HG02885 (cell line): ENCODE results near the gene SCYL1.
"Not testable (repeated sequence)": the region's sequence is repeated elsewhere in the genome, so short reads cannot be mapped to it uniquely, and the experiment has no call there.

Source experiments
- ATAC-seq: cut with Tn5 transposase; IDR thresholded peaks from one replicate; pipeline ENCODE4 v1.9.1; 2021; ENCODE audit warnings: mild to moderate bottlenecking; ENCODE audit not compliant: unreplicated experiment, poor library complexity

The SCYL1 gene

GRCh38 chr11:65564879-65565559, 40.1 kb downstream of the SCYL1 start:
- not testable (repeated sequence) for ATAC-seq

- ATAC-seq: no peak
These were observed 41.0 kb downstream of the SCYL1 start for GRCh38 chr11:65565624-65566453.

- no peak for ATAC-seq
These were observed 44.5 kb downstream of the SCYL1 start for GRCh38 chr11:65569164-65569972.

GRCh38 chr11:65569973-65570918, 45.4 kb downstream of the SCYL1 start, which contains the start of gene ZNRD2:
Gene ZNRD2, plus strand, starts transcription at chr11:65570477. Its CDS starts 15 bp downstream, at chr11:65570492.
- peak; percentile 72 for ATAC-seq

GRCh38 chr11:65571420-65571819, 46.5 kb downstream of the SCYL1 start:
- no peak for ATAC-seq

GRCh38 chr11:65571940-65572339, 47.1 kb downstream of the SCYL1 start:
- no peak for ATAC-seq

- ATAC-seq: peak; percentile 13
These were observed 47.6 kb downstream of the SCYL1 start, which contains the start of gene FAM89B for GRCh38 chr11:65572356-65573051. Gene FAM89B, plus strand, starts transcription at chr11:65572538. Its CDS starts 132 bp downstream, at chr11:65572670.

GRCh38 chr11:65573391-65574079, 48.7 kb downstream of the SCYL1 start:
- no peak for ATAC-seq

- peak; percentile 37 for ATAC-seq
These were observed 49.4 kb downstream of the SCYL1 start for GRCh38 chr11:65574109-65574810.

GRCh38 chr11:65574811-65575567, 50.1 kb downstream of the SCYL1 start:
- ATAC-seq: no peak

GRCh38 chr11:65575568-65576231, 50.8 kb downstream of the SCYL1 start, which contains the start of gene EHBP1L1:
Gene EHBP1L1, plus strand, starts transcription at chr11:65576053. Its CDS starts 250 bp downstream, at chr11:65576303.
- ATAC-seq: no peak

GRCh38 chr11:65576232-65576866, 51.5 kb downstream of the SCYL1 start:
- no peak for ATAC-seq

- no peak for ATAC-seq
These were observed 52.2 kb downstream of the SCYL1 start for GRCh38 chr11:65576867-65577755.

- no peak for ATAC-seq
These were observed 52.9 kb downstream of the SCYL1 start for GRCh38 chr11:65577756-65578109.

- no peak for ATAC-seq
These were observed 53.3 kb downstream of the SCYL1 start for GRCh38 chr11:65578134-65578533.
